CD14-positive monocyte (primary cell): ENCODE data around the gene PDS5B. TPM values are rescaled to one million over a fixed set of nuclear protein-coding genes. Genes with fewer than 3 reads are reported as not detected.
A peak's percentile ranks its signal among the peaks of the same experiment; 100 is the strongest.

Experiments
- DNase-seq, 3 donors: peaks; one replicate each; pipeline ENCODE4 v3.0.0-alpha.2; 2011 to 2022
- H2AFZ ChIP-seq: 2 replicates; pipeline ENCODE4 v1.6.0; 2012; ENCODE audit warnings: mild to moderate bottlenecking, low read depth, low read length, inconsistent platforms; ENCODE audit not compliant: insufficient read depth, poor library complexity, severe bottlenecking
- H3K27ac ChIP-seq, 2 donors: 1 replicate in 1 of 2; 2 replicates in 1 of 2; pipeline ENCODE4 v1.5.1; 2012 to 2013; ENCODE audit warnings: low read length in 2 of 2, control low read depth in 1 of 2, inconsistent platforms in 1 of 2, low read depth in 1 of 2, mild to moderate bottlenecking in 1 of 2
- H3K27me3 ChIP-seq, 2 donors: one replicate each; pipeline versions ENCODE4 v1.6.0 to v1.6.1; 2011 to 2013; ENCODE audit warnings: low read length in 2 of 2; ENCODE audit not compliant: control insufficient read depth in 2 of 2, insufficient read depth in 2 of 2
- H3K36me3 ChIP-seq, 2 donors: replicated peaks in 1 of 2; 1 replicate in 1 of 2; 2 replicates in 1 of 2; pipeline versions ENCODE4 v1.5.1 to v1.6.1; 2012 to 2013; ENCODE audit warnings: low read length in 2 of 2, control low read depth in 1 of 2, inconsistent platforms in 1 of 2, mild to moderate bottlenecking in 1 of 2; ENCODE audit not compliant: insufficient read depth in 2 of 2, control insufficient read depth in 1 of 2
- H3K4me1 ChIP-seq, 2 donors: 1 replicate in 1 of 2; 2 replicates in 1 of 2; pipeline versions ENCODE4 v1.5.1 to v1.6.1; 2012 to 2013; ENCODE audit warnings: low read length in 2 of 2, control low read depth in 1 of 2, inconsistent platforms in 1 of 2, mild to moderate bottlenecking in 1 of 2, moderate library complexity in 1 of 2; ENCODE audit not compliant: insufficient read depth in 2 of 2, control insufficient read depth in 1 of 2
- H3K4me2 ChIP-seq: replicated peaks from 2 replicates; pipeline ENCODE3; 2012; ENCODE audit warnings: low read length, moderate library complexity, mild to moderate bottlenecking; ENCODE audit not compliant: poor library complexity, severe bottlenecking; ENCODE audit errors: extremely low read depth
- H3K4me3 ChIP-seq, 3 experiments: fragments of 200-600 bp in 1 of 3; sonication (generic) in 1 of 3; replicated peaks in 1 of 3; 1 replicate in 2 of 3; 2 replicates in 1 of 3; pipeline ENCODE4 v1.5.1; 2011 to 2013; ENCODE audit warnings: low read length in 3 of 3, mild to moderate bottlenecking in 3 of 3, control low read depth in 2 of 3, low read depth in 2 of 3, inconsistent platforms in 1 of 3, moderate library complexity in 1 of 3
- H3K79me2 ChIP-seq: 2 replicates; pipeline ENCODE4 v1.6.0; 2012; ENCODE audit warnings: mild to moderate bottlenecking, control low read depth, inconsistent platforms, low read length, moderate library complexity; ENCODE audit not compliant: insufficient read depth
- H3K9ac ChIP-seq: 2 replicates; pipeline ENCODE4 v1.6.0; 2017; ENCODE audit warnings: low read length, mild to moderate bottlenecking; ENCODE audit not compliant: insufficient read depth, poor library complexity, severe bottlenecking
- H3K9me3 ChIP-seq, 2 donors: replicated peaks in 1 of 2; 1 replicate in 1 of 2; 2 replicates in 1 of 2; pipeline versions ENCODE4 v1.5.1 to v1.6.1; 2012 to 2013; ENCODE audit warnings: low read length in 2 of 2, control low read depth in 1 of 2; ENCODE audit not compliant: control insufficient read depth in 1 of 2, insufficient read depth in 1 of 2
- H4K20me1 ChIP-seq: 2 replicates; pipeline ENCODE4 v1.6.0; 2012; ENCODE audit warnings: mild to moderate bottlenecking, low read length, control low read depth, moderate library complexity; ENCODE audit not compliant: insufficient read depth
- H3K27ac Mint-ChIP-seq, 7 donors: one replicate each; pipeline ENCODE4 v1.8.0; 2020; ENCODE audit warnings: mild to moderate bottlenecking in 7 of 7, mixed read lengths in 7 of 7, moderate library complexity in 6 of 7, inconsistent platforms in 2 of 7
- H3K27me3 Mint-ChIP-seq, 3 donors: one replicate each; pipeline ENCODE4 v1.8.0; 2021 to 2022; ENCODE audit warnings: low read depth in 3 of 3, mild to moderate bottlenecking in 3 of 3, mixed read lengths in 3 of 3, moderate library complexity in 3 of 3, inconsistent platforms in 1 of 3
- H3K36me3 Mint-ChIP-seq, 2 donors: one replicate each; pipeline ENCODE4 v1.8.0; 2020; ENCODE audit warnings: mixed read lengths in 2 of 2, inconsistent platforms in 1 of 2, mild to moderate bottlenecking in 1 of 2
- H3K4me1 Mint-ChIP-seq: one replicate; pipeline ENCODE4 v1.8.0; 2020; ENCODE audit warnings: mild to moderate bottlenecking, mixed read lengths
- H3K4me3 Mint-ChIP-seq, 2 donors: one replicate each; pipeline ENCODE4 v1.8.0; 2020; ENCODE audit warnings: mild to moderate bottlenecking in 2 of 2, mixed read lengths in 2 of 2, moderate library complexity in 1 of 2
- H3K9me3 Mint-ChIP-seq, 7 donors: one replicate each; pipeline ENCODE4 v1.8.0; 2020 to 2022; ENCODE audit warnings: mixed read lengths in 7 of 7, mild to moderate bottlenecking in 6 of 7, moderate library complexity in 6 of 7, inconsistent platforms in 2 of 7
- WGBS: methylation state at CpG from one replicate; pipeline ENCODE4 v1.1.5; 2013; ENCODE audit warnings: missing lambda C conversion rate; ENCODE audit not compliant: insufficient coverage; 5-methylcytosine and 5-hydroxymethylcytosine counted together
- intact Hi-C, 2 donors: fragments of 100-400 bp; cut with micrococcal nuclease; formaldehyde crosslinking; loops; one replicate each; pipeline versions ENCODE4 v1.15.0 to v1.15.1; 2023
- polyA plus RNA-seq, 3 donors: library from polyadenylated mRNA; depleted of rRNA in 1 of 3; unstranded in 2 of 3; stranded (reverse) in 1 of 3; fragments of 300-500 nt in 2 of 3; fragments of >200 nt in 1 of 3; fragmentation: Illumina TruSeq in 2 of 3; gene quantifications; 1 replicate in 2 of 3; 2 replicates in 1 of 3; pipeline ENCODE4 v1.2.3, GENCODE V29; 2012 to 2021
- TF ChIP-seq, protein P1 (sequence below): fragments of 200-600 bp; IDR thresholded peaks from one replicate; pipeline ENCODE4 v1.8.0; 2022; ENCODE audit warnings: antibody characterized with exemption, mild to moderate bottlenecking

PDS5B gene
- polyA plus RNA-seq, 3 donors, result 9.0 to 33.0 (median 21.0) TPM

DNA sequence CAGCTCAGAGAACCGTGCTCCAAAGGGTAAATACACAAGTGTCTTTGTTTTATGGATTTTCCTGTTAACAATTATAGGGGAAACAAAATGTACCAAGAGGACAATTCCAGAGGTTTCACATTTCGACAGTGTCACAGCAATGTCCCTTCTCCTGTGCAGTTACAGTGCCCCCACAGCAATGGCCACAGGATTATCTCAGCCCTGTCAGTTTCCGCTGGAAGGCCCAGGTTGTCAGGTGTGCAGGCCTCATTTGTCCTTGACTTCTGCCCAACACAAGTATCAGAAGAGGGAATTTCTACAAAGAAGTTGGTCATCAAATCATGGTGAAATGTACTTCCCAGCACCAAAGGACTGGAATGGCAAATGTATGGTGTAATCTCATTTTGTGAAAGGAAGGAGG is 36.5 kb upstream of the PDS5B start:
- 83% methylated on average over 1 of the region's 3 CpGs for WGBS
- Histone ChIP-seq H3K36me3 (no peaks in the 10 kb centered on the region), H4K20me1 (no peaks in the 10 kb centered on the region), H3K27ac (peak overlapping the region in 1 of 2 donors; percentile 67), H3K79me2 (no peaks in the 10 kb centered on the region), H3K4me3 (no peak overlapping the region), H3K9ac (no peak overlapping the region), H3K4me1 (peaks cover 12 to 24% of the 10 kb centered on the region in 2 donors), H3K27me3 (no peaks in the 10 kb centered on the region), H3K4me2 (no peak overlapping the region), H3K9me3 (no peaks in the 10 kb centered on the region), H2AFZ (no peak overlapping the region)
- Mint-ChIP-seq H3K27ac (peak overlapping the region in 4 of 7 donors; percentile 6 to 79 (median 35)), H3K36me3 (no peaks in the 10 kb centered on the region), H3K9me3 (peaks cover 0 to 3% (median 0%) of the 10 kb centered on the region in 7 donors), H3K4me3 (no peak overlapping the region), H3K27me3 (peaks cover 0 to 4% (median 2%) of the 10 kb centered on the region in 3 donors), H3K4me1 (peaks cover 21% of the 10 kb centered on the region)
- intact Hi-C loops, result no loop called here
- TF ChIP-seq, protein P1, sequence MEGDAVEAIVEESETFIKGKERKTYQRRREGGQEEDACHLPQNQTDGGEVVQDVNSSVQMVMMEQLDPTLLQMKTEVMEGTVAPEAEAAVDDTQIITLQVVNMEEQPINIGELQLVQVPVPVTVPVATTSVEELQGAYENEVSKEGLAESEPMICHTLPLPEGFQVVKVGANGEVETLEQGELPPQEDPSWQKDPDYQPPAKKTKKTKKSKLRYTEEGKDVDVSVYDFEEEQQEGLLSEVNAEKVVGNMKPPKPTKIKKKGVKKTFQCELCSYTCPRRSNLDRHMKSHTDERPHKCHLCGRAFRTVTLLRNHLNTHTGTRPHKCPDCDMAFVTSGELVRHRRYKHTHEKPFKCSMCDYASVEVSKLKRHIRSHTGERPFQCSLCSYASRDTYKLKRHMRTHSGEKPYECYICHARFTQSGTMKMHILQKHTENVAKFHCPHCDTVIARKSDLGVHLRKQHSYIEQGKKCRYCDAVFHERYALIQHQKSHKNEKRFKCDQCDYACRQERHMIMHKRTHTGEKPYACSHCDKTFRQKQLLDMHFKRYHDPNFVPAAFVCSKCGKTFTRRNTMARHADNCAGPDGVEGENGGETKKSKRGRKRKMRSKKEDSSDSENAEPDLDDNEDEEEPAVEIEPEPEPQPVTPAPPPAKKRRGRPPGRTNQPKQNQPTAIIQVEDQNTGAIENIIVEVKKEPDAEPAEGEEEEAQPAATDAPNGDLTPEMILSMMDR, result no peak
- DNase-seq, result peak in 1 of 3 donors; percentile 4

DNA sequence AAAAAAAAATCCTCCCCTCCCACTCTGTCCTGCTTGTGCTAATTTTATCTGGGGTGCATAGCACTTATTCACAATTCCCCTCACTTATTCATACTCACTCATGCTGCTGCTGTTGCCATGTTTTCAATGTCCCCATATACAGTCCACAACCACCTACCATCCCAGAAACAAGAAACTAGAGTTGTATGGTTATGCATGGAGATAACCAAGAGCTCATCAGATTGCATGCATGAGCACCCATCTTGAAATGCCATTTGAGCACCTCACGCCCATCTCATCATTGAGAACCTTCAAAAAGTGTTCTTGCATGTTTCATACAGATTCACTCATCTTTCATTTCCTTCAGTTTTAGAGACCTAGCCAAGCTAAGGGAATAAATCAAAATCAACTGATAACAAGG is 32.5 kb upstream of the PDS5B start:
- no peak for DNase-seq
- Histone ChIP-seq H3K27ac (no peak overlapping the region), H3K9ac (no peak overlapping the region), H3K27me3 (no peaks in the 10 kb centered on the region), H3K79me2 (no peaks in the 10 kb centered on the region), H2AFZ (no peak overlapping the region), H3K4me1 (peaks cover 7 to 17% of the 10 kb centered on the region in 2 donors), H3K9me3 (no peaks in the 10 kb centered on the region), H3K36me3 (no peaks in the 10 kb centered on the region), H3K4me2 (no peak overlapping the region), H3K4me3 (no peak overlapping the region), H4K20me1 (no peaks in the 10 kb centered on the region)
- Mint-ChIP-seq H3K27me3 (no peaks in the 10 kb centered on the region), H3K36me3 (no peaks in the 10 kb centered on the region), H3K4me3 (no peak overlapping the region), H3K4me1 (peaks cover 14% of the 10 kb centered on the region), H3K27ac (no peak overlapping the region), H3K9me3 (peaks cover 0 to 3% (median 2%) of the 10 kb centered on the region in 7 donors)
- intact Hi-C loops, result no loop called here
- TF ChIP-seq, protein P1, result no peak
- no CpG with 5 or more reads among the region's 1 CpG for WGBS
